ENCODE results near the gene CDS1. TPM values are rescaled to one million over a fixed set of nuclear protein-coding genes. Genes with fewer than 3 reads are reported as not detected.

CDS1 gene
- total and polyA plus RNA-seq, 10 donors = 0.15 to 3.8 (median 1.4) TPM

DNA sequence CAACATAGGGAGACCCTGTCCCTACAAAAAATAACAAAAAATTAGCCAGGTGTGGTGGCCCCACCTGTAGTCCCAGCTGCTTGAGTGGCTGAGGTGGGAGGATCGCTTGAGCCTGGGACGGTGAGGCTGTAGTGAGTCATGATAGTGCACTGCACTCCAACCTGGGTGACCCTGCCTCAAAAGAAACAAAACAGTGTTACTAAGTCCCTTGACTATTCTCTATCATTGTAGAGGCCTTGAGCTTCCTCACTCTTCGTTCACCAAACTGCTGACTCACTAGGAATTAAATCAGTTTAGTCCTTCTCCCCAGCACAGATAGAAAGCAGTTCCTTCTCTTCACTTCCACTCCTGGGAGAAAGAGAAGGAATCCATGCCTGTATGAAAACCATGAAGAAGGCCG is 14.5 kb downstream of the CDS1 start:
- Histone ChIP-seq H3K27me3 (replicated peaks in 1 of 7) (no peaks in the 10 kb centered on the region), H3K9me3 (no peaks in the 10 kb centered on the region), H3K36me3 (no peaks in the 10 kb centered on the region), H3K4me1 (no peaks in the 10 kb centered on the region), H3K27ac (no peak overlapping the region), H3K4me3 (no peak overlapping the region)
- TF ChIP-seq POLR2AphosphoS5 (IDR thresholded peaks at IDR 0.05) = no peak
- no peak for TF ChIP-seq POLR2A (IDR thresholded peaks at IDR 0.05)
- TF ChIP-seq, protein P1, sequence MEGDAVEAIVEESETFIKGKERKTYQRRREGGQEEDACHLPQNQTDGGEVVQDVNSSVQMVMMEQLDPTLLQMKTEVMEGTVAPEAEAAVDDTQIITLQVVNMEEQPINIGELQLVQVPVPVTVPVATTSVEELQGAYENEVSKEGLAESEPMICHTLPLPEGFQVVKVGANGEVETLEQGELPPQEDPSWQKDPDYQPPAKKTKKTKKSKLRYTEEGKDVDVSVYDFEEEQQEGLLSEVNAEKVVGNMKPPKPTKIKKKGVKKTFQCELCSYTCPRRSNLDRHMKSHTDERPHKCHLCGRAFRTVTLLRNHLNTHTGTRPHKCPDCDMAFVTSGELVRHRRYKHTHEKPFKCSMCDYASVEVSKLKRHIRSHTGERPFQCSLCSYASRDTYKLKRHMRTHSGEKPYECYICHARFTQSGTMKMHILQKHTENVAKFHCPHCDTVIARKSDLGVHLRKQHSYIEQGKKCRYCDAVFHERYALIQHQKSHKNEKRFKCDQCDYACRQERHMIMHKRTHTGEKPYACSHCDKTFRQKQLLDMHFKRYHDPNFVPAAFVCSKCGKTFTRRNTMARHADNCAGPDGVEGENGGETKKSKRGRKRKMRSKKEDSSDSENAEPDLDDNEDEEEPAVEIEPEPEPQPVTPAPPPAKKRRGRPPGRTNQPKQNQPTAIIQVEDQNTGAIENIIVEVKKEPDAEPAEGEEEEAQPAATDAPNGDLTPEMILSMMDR (IDR thresholded peaks at IDR 0.05 in 8 of 11, conservative IDR thresholded peaks at IDR 0.05 in 3 of 11) = no peak
- intact Hi-C loops (cut with DNase I; ENCODE audit: low total_unique reads) = no loop called here
- DNase-seq = no peak
- 72 to 80% (median 74%) methylated on average over 4 of the region's 4 CpGs for WGBS, 5 donors

- Histone ChIP-seq H3K4me1 (no peaks in the 10 kb centered on the region), H3K36me3 (no peaks in the 10 kb centered on the region), H3K27ac (no peak overlapping the region), H3K9me3 (no peaks in the 10 kb centered on the region), H3K4me3 (no peak overlapping the region), H3K27me3 (replicated peaks in 1 of 7) (no peaks in the 10 kb centered on the region)
- 91 to 97% (median 94%) methylated on average over 1 of the region's 1 CpG for WGBS, 5 donors
- TF ChIP-seq POLR2AphosphoS5 (IDR thresholded peaks at IDR 0.05) = no peak
- TF ChIP-seq, protein P1 (IDR thresholded peaks at IDR 0.05 in 8 of 11, conservative IDR thresholded peaks at IDR 0.05 in 3 of 11) = no peak
- intact Hi-C loops (cut with DNase I; ENCODE audit: low total_unique reads) = no loop called here
- DNase-seq = no peak
Observed at GRCh38 chr4:84606645-84607044, 23.7 kb downstream of the CDS1 start.

DNA sequence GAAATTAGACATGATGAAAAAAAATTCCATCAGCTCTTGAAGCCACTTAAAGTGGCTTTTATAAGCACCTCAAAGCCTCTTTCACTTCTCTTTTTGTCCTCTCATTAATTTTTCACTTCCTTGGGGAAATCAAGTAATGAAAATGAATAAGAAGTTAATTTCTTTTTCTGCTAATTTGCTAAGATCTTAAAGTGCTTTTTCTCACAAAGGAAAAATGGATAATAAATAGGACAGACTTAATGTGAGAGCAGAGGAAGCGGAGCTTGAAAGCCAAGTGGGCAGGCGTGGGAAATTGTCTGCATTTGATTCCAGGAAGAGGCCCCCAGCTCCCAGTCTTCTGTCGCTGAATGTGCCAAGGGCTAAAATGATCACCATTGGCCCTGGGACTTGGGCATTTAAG is 28.6 kb downstream of the CDS1 start:
- DNase-seq = no peak
- H3K9me3 ChIP-seq = no peaks in the 10 kb centered on the region
- H3K36me3 ChIP-seq = no peaks in the 10 kb centered on the region
- H3K4me1 ChIP-seq = no peaks in the 10 kb centered on the region
- 70 to 77% (median 73%) methylated on average over 3 of the region's 3 CpGs for WGBS, 5 donors
- H3K27ac ChIP-seq = no peak overlapping the region
- H3K27me3 ChIP-seq (replicated peaks in 1 of 7) = no peaks in the 10 kb centered on the region
- no peak for TF ChIP-seq POLR2AphosphoS5 (IDR thresholded peaks at IDR 0.05)
- TF ChIP-seq, protein P1 (IDR thresholded peaks at IDR 0.05 in 8 of 11, conservative IDR thresholded peaks at IDR 0.05 in 3 of 11) = no peak
- TF ChIP-seq POLR2A (IDR thresholded peaks at IDR 0.05) = no peak
- intact Hi-C loops (cut with DNase I; ENCODE audit: low total_unique reads) = no loop called here
- no peak overlapping the region for H3K4me3 ChIP-seq

- WGBS, 5 donors = 83 to 94% (median 89%) methylated on average over 5 of the region's 5 CpGs
- no peaks in the 10 kb centered on the region for H3K9me3 ChIP-seq
- H3K27me3 ChIP-seq (replicated peaks in 1 of 7) = no peaks in the 10 kb centered on the region
- intact Hi-C loops (cut with DNase I; ENCODE audit: low total_unique reads) = no loop called here
- H3K36me3 ChIP-seq = no peaks in the 10 kb centered on the region
- DNase-seq = no peak
- H3K4me1 ChIP-seq = no peaks in the 10 kb centered on the region
- no peak overlapping the region for H3K27ac ChIP-seq
- no peak overlapping the region for H3K4me3 ChIP-seq
- TF ChIP-seq POLR2A (IDR thresholded peaks at IDR 0.05) (no peak), POLR2AphosphoS5 (IDR thresholded peaks at IDR 0.05) (no peak)
- TF ChIP-seq, protein P1 (IDR thresholded peaks at IDR 0.05 in 8 of 11, conservative IDR thresholded peaks at IDR 0.05 in 3 of 11) = no peak
Observed at GRCh38 chr4:84614891-84615290, 32.0 kb downstream of the CDS1 start.

Data from spleen (tissue), 11 donors.